K562 treated with DMSO at 1 percent for 4 hours (cell line): ENCODE results near the gene TXNDC16. TPM values are rescaled to one million over a fixed set of nuclear protein-coding genes. Genes with fewer than 3 reads are reported as not detected.

ENCODE experiments used
- total RNA-seq: library from RNA; unstranded; fragments of 300-600 nt; gene quantifications from 2 replicates; pipeline ENCODE4 v1.2.3, GENCODE V29; 2022; ENCODE audit not compliant: insufficient read depth

The TXNDC16 gene
- 2.3 and 3.4 TPM in 2 replicates for total RNA-seq

DNA sequence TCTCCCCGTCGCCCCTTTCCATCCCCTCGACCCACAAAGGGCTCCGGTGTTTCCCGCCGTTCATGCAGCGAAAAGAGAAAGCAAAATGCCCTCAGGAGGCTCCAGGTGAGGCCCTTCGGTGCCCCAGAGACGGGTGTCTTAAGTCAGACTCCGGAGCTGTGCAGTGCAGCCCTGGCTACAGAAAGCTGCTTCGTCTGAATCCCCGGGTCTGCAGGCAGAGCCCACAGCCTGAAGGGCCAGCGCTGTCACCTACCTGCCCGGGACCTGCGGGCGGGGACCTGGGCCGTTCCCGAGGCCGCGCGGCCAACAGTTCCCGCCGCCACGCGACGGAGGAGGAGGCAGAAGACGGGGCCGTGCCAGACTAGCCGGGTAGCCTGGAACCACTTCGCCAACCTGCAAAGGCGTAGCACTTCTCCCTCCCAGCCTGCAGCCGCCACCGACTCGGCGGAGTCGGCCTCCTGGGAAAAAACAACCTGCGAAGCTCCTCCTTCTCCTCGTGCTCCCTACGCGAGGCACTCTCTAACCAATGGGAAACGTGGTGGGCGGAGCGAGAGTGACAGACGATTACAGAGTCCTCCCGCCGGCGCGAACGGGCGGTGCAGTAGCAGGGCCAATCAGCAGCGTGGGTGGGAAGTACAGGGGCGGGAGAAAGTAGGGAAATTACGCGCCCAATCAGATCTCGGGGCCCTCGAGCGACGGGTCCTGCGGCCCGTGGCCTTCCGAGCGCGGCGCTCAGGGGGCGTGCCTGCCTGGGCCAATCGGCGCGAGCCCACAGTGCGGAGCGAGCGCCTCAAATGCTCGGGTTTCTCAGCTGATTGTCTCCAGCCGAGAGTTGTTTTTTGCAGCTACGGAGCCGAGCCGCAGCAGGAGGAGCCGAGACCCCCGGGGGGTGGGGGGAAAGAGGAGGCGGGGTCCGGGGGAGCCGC lies at the start of gene TXNDC16, which contains the start of gene GPR137C:
Gene TXNDC16, minus strand, starts transcription at position 443 of the 926 bp plus-strand sequence. CDS start 8,948 bp downstream, outside the sequence.
Gene GPR137C, plus strand, starts transcription at position 774 of the 926 bp plus-strand sequence. CDS start 312 bp downstream, outside the sequence.

Other genes starting within 250 kb of the TXNDC16 start
- gene PTGER2, start 238.2 kb downstream of the TXNDC16 start, total RNA-seq, result not detected in 2 replicates
- not detected in 2 replicates for gene GPR137C, start 331 bp upstream of the TXNDC16 start, total RNA-seq
- 15.7 and 19.1 TPM in 2 replicates for gene ERO1A, start 143.1 kb upstream of the TXNDC16 start, total RNA-seq
- 54.0 and 54.7 TPM in 2 replicates for gene PSMC6, start 154.7 kb upstream of the TXNDC16 start, total RNA-seq
- 2.7 and 3.9 TPM in 2 replicates for gene STYX, start 177.7 kb upstream of the TXNDC16 start, total RNA-seq
- 5.4 and 8.7 TPM in 2 replicates for gene GNPNAT1, start 239.1 kb upstream of the TXNDC16 start, total RNA-seq